Immature natural killer cell (primary cell): ENCODE data around the gene PIK3R3. TPM values are rescaled to one million over a fixed set of nuclear protein-coding genes. Genes with fewer than 3 reads are reported as not detected.

ENCODE experiments used
- DNase-seq, 3 donors: peaks; one replicate each; pipeline ENCODE4 v3.0.0; 2022; ENCODE audit warnings: mixed read lengths in 1 of 3
- H3K27ac Mint-ChIP-seq, 6 donors: one replicate each; pipeline ENCODE4 v1.8.0; 2020; ENCODE audit warnings: mixed read lengths in 6 of 6, mild to moderate bottlenecking in 5 of 6, inconsistent platforms in 4 of 6, moderate library complexity in 3 of 6
- H3K27me3 Mint-ChIP-seq, 3 donors: one replicate each; pipeline ENCODE4 v1.8.0; 2020 to 2021; ENCODE audit warnings: low read depth in 3 of 3, mild to moderate bottlenecking in 3 of 3, mixed read lengths in 3 of 3, moderate library complexity in 3 of 3, inconsistent platforms in 1 of 3
- H3K36me3 Mint-ChIP-seq, 3 donors: one replicate each; pipeline ENCODE4 v1.8.0; 2020; ENCODE audit warnings: mixed read lengths in 3 of 3, inconsistent platforms in 2 of 3, mild to moderate bottlenecking in 2 of 3
- H3K4me1 Mint-ChIP-seq, 2 donors: one replicate each; pipeline ENCODE4 v1.8.0; 2020; ENCODE audit warnings: inconsistent platforms in 2 of 2, mild to moderate bottlenecking in 2 of 2, mixed read lengths in 2 of 2, moderate library complexity in 1 of 2
- H3K4me3 Mint-ChIP-seq, 5 donors: one replicate each; pipeline ENCODE4 v1.8.0; 2020; ENCODE audit warnings: mild to moderate bottlenecking in 5 of 5, mixed read lengths in 5 of 5, inconsistent platforms in 3 of 5, moderate library complexity in 3 of 5
- H3K9me3 Mint-ChIP-seq, 6 donors: one replicate each; pipeline ENCODE4 v1.8.0; 2020; ENCODE audit warnings: mild to moderate bottlenecking in 6 of 6, mixed read lengths in 6 of 6, inconsistent platforms in 4 of 6, moderate library complexity in 3 of 6
- polyA plus RNA-seq, 3 donors: library from polyadenylated mRNA; unstranded; fragments of 300-500 nt; fragmentation: Illumina TruSeq; gene quantifications; one replicate each; pipeline ENCODE4 v1.2.3, GENCODE V29; 2021

The PIK3R3 gene
- polyA plus RNA-seq, 3 donors from 2014 or later = 1.6 to 7.7 (median 3.7) TPM

- DNase-seq = no peak
- no peak overlapping the region for H3K27ac Mint-ChIP-seq
- H3K4me3 Mint-ChIP-seq = no peak overlapping the region
- no peaks in the 10 kb centered on the region for H3K9me3 Mint-ChIP-seq
- no peaks in the 10 kb centered on the region for H3K27me3 Mint-ChIP-seq
- no peaks in the 10 kb centered on the region for H3K4me1 Mint-ChIP-seq
- no peaks in the 10 kb centered on the region for H3K36me3 Mint-ChIP-seq
Measured at GRCh38 chr1:46034601-46035516, 97.6 kb downstream of the PIK3R3 start.

GRCh38 chr1:46030876-46031660 is 101.4 kb downstream of the PIK3R3 start:
- H3K9me3 Mint-ChIP-seq = no peaks in the 10 kb centered on the region
- H3K36me3 Mint-ChIP-seq = no peaks in the 10 kb centered on the region
- H3K4me3 Mint-ChIP-seq = no peak overlapping the region
- H3K4me1 Mint-ChIP-seq = no peaks in the 10 kb centered on the region
- no peak overlapping the region for H3K27ac Mint-ChIP-seq
- peaks cover 0 to 6% (median 2%) of the 10 kb centered on the region in 3 donors for H3K27me3 Mint-ChIP-seq
- no peak for DNase-seq

- Mint-ChIP-seq H3K27ac (no peak overlapping the region), H3K4me3 (no peak overlapping the region), H3K4me1 (no peaks in the 10 kb centered on the region), H3K27me3 (peaks cover 0 to 6% (median 2%) of the 10 kb centered on the region in 3 donors), H3K36me3 (no peaks in the 10 kb centered on the region), H3K9me3 (no peaks in the 10 kb centered on the region)
- no peak for DNase-seq
Measured at GRCh38 chr1:46030074-46030870, 102.2 kb downstream of the PIK3R3 start.

GRCh38 chr1:46027788-46028573 is 104.4 kb downstream of the PIK3R3 start:
- Mint-ChIP-seq H3K27me3 (peaks cover 0 to 6% (median 2%) of the 10 kb centered on the region in 3 donors), H3K27ac (no peak overlapping the region), H3K9me3 (no peaks in the 10 kb centered on the region), H3K4me1 (no peaks in the 10 kb centered on the region), H3K36me3 (peaks cover 0 to 8% (median 5%) of the 10 kb centered on the region in 3 donors), H3K4me3 (no peak overlapping the region)
- no peak for DNase-seq

GRCh38 chr1:46026531-46026930 is 105.9 kb downstream of the PIK3R3 start:
- Mint-ChIP-seq H3K36me3 (peaks cover 0 to 8% (median 5%) of the 10 kb centered on the region in 3 donors), H3K4me1 (no peaks in the 10 kb centered on the region)

GRCh38 chr1:46021046-46021996 is 111.1 kb downstream of the PIK3R3 start:
- H3K27me3 Mint-ChIP-seq = no peaks in the 10 kb centered on the region
- H3K36me3 Mint-ChIP-seq = peaks cover 0 to 8% (median 5%) of the 10 kb centered on the region in 3 donors
- no peak overlapping the region for H3K4me3 Mint-ChIP-seq
- H3K27ac Mint-ChIP-seq = no peak overlapping the region
- DNase-seq = no peak
- H3K9me3 Mint-ChIP-seq = no peaks in the 10 kb centered on the region
- no peaks in the 10 kb centered on the region for H3K4me1 Mint-ChIP-seq

More at GRCh38 chr1:46026531-46026930, 105.9 kb downstream of the PIK3R3 start:
- Mint-ChIP-seq H3K27ac (peak overlapping the region in 2 of 6 donors; percentile 20 to 29), H3K9me3 (no peaks in the 10 kb centered on the region), H3K27me3 (peaks cover 0 to 6% (median 2%) of the 10 kb centered on the region in 3 donors), H3K4me3 (no peak overlapping the region)
- no peak for DNase-seq

- Mint-ChIP-seq H3K36me3 (peaks cover 0 to 8% (median 5%) of the 10 kb centered on the region in 3 donors), H3K27me3 (no peaks in the 10 kb centered on the region), H3K4me1 (no peaks in the 10 kb centered on the region), H3K4me3 (no peak overlapping the region), H3K9me3 (no peaks in the 10 kb centered on the region), H3K27ac (no peak overlapping the region)
- no peak for DNase-seq
Measured at GRCh38 chr1:46020010-46020409, 112.4 kb downstream of the PIK3R3 start.

- Mint-ChIP-seq H3K36me3 (peaks cover 0 to 5% (median 2%) of the 10 kb centered on the region in 3 donors), H3K27ac (no peak overlapping the region), H3K4me1 (no peaks in the 10 kb centered on the region), H3K27me3 (no peaks in the 10 kb centered on the region), H3K4me3 (no peak overlapping the region), H3K9me3 (no peaks in the 10 kb centered on the region)
- DNase-seq = no peak
Measured at GRCh38 chr1:46019348-46019747, 113.1 kb downstream of the PIK3R3 start.

GRCh38 chr1:46017876-46018503 is 114.4 kb downstream of the PIK3R3 start:
- no peak overlapping the region for H3K4me3 Mint-ChIP-seq
- H3K4me1 Mint-ChIP-seq = no peaks in the 10 kb centered on the region
- no peak for DNase-seq
- no peaks in the 10 kb centered on the region for H3K9me3 Mint-ChIP-seq
- H3K36me3 Mint-ChIP-seq = no peaks in the 10 kb centered on the region
- H3K27me3 Mint-ChIP-seq = no peaks in the 10 kb centered on the region
- H3K27ac Mint-ChIP-seq = no peak overlapping the region

- no peak overlapping the region for H3K4me3 Mint-ChIP-seq
Measured at GRCh38 chr1:46013581-46013980, 118.8 kb downstream of the PIK3R3 start.

GRCh38 chr1:46012236-46012635 is 120.2 kb downstream of the PIK3R3 start:
- DNase-seq = no peak
- Mint-ChIP-seq H3K4me1 (no peaks in the 10 kb centered on the region), H3K9me3 (no peaks in the 10 kb centered on the region)

More at GRCh38 chr1:46013581-46013980, 118.8 kb downstream of the PIK3R3 start:
- Mint-ChIP-seq H3K9me3 (no peaks in the 10 kb centered on the region), H3K27ac (no peak overlapping the region), H3K4me1 (no peaks in the 10 kb centered on the region), H3K27me3 (peaks cover 0 to 2% (median 0%) of the 10 kb centered on the region in 3 donors), H3K36me3 (peaks cover 17 to 25% (median 20%) of the 10 kb centered on the region in 3 donors)
- no peak for DNase-seq

More at GRCh38 chr1:46012236-46012635, 120.2 kb downstream of the PIK3R3 start:
- no peak overlapping the region for H3K27ac Mint-ChIP-seq
- H3K4me3 Mint-ChIP-seq = no peak overlapping the region
- H3K27me3 Mint-ChIP-seq = peaks cover 0 to 2% (median 0%) of the 10 kb centered on the region in 3 donors
- peaks cover 21 to 37% (median 30%) of the 10 kb centered on the region in 3 donors for H3K36me3 Mint-ChIP-seq
